Measurements from ENCODE around the gene LAMA3.

LAMA3 gene

DNA sequence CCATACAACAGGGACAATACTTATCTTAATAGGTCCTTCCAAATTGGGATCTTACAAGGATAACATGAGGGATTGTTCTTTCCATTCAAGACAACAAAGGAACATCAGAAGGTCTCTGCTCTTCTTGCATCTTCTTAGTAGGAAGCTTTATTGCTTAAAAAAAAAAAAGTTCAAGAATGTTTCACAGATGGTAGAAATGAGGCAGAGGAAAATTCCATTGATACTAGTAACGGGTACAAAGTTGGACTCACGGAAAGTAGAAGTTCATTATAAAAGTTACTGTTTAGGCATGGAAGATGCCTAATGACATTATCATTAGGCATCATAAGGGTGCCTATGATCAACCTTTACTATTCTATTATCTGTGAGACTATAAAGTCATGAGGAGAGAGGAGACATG is 136.2 kb downstream of the LAMA3 start:
- no peak for DNase-seq

DNA sequence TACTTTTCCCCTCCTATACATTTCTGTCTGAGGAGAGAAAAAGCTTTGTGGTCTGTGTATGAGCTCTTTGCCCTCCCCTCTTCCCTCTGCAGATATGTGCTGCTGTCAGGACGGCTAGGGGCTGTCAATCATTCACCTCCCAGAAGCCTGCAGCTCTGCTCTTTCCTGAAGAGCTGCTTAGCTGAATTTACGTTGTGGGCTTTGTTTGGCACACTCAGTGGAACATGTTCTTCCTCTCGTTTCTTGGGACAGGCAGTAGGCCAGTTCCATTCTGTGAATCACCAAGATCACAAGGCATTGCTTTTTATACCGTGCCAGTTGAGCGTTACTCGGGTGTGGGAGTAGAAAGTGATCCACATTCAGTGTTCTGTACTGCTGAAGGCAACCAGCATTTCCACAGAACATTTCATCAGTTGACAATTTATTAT is 136.7 kb downstream of the LAMA3 start:
- no peak for DNase-seq

DNA sequence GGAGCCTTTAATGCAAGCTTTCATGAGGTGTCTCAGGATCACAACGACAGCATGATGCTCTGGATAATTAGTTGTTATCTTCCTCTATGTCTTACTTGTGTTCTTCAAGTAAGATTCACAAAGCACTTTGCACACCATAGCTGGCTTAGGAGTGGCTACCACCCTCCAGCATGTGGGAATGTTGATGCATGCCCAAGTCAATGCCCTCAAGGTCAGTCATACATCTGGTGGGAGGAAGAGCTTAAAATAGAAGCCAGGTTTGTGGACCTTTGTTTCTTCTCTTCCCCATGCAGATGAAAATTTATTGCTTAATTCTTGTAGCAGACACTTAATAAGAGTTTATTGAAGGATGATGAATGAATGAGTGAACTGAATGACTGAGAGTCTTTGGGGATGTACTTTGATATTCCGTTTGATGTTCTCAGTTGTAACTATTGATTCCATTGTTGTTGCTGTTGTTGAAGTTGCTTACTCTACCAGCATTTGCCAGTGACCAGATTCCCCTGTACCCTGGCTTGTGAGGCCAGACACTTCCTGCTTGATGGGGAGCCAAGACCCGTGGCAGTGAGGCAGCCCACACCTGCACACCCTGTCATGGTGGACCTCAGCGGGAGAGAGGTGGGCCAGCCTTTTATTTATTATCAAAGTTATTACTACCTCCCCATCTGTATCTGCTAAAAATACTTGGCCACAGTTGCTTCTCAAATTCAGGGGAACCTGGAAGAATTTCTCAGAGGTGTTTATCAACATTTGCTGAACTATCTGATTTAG is 137.8 kb downstream of the LAMA3 start:
- no peak for DNase-seq

DNA sequence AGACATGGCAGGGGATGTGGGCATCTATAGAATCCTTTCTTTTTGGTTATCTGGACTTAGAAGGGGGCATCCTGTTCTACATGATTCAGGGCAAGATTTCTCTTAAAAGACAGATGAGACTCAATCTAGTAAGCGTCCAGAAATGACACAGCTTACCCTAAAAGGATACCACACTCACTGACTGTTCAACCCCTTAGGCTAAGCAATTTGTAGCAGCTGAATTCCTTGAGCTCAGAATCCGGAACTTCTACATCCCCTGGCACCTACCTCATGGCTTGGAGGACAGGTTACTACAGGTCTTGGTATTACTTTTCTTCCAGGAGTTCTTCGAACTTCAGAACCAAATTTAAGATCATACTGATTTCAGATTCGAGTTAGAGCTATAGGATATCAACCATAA is 138.4 kb downstream of the LAMA3 start:
- no peak for DNase-seq

DNA sequence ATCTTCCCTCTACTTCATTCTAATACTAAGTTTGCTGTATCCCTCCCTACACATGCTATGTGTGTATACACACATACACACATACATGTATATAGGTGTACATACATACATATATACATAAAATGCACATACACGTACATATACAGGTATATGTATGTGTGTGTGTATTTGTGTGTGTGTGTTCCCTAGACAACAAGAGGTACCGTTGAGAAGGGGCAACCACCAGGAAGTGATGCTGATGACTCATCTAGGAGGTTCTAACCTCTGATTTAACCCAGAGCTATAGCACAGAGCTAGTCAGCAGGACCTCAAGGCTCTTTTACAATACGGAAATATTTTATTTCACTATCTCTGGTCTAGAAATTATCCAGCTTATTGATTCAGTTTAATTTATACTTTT is 139.2 kb downstream of the LAMA3 start:
- DNase-seq: peak; percentile 53

DNA sequence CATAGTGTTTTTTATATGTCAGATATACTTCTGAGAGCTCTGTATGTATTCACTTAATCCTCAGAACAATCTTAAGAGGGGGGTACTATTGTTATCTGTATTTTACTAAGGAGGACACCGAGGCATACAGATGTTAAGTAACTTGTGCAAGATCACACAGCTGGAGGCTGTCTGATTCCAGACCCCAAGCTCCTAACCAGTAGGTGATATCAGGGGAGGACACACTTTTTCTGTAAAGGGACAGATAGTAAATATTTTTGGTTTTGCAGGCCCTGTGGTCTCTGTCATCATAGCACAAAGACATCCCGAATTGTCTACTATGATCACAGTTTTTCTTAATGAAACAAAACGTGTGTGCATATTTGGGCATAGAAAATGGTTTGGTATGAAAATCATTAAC is 143.7 kb downstream of the LAMA3 start:
- DNase-seq: no peak

DNA sequence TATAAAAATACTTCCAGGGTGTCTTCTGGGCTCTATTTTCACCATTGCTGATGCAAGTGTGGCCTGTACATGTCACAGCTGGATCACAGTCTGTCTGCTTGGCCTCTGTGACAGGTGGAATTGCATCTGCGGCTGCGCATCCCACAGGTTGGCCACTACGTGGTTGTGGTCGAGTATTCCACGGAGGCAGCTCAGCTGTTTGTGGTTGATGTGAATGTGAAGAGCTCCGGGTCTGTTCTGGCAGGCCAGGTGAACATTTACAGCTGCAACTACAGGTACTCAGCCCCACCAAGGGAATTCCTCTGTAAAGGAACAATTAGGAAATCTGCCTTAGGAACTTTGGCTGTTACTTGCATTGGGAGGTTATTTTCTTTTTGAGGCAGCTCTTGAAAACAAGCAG is 144.5 kb downstream of the LAMA3 start:
- DNase-seq: no peak

DNA sequence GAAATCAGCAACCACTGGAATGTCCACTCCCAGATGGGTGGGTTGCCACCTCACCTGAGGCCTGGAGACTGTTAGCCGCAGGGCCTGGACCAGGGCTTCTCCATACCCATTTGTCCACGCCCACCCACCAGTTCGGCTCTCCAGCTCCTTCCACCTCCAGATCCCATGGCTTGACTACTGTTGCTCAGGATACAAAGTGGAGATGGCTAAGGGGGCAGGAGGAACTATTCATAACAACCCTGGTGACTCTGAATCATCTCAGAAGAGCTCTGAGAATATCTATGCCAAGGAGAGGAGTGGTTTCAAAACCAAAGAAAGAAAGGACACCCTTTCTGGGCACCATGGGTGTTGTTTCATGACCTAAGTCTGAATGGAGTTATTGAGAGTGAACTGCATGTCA is 145.8 kb downstream of the LAMA3 start:
- no peak for DNase-seq

DNA sequence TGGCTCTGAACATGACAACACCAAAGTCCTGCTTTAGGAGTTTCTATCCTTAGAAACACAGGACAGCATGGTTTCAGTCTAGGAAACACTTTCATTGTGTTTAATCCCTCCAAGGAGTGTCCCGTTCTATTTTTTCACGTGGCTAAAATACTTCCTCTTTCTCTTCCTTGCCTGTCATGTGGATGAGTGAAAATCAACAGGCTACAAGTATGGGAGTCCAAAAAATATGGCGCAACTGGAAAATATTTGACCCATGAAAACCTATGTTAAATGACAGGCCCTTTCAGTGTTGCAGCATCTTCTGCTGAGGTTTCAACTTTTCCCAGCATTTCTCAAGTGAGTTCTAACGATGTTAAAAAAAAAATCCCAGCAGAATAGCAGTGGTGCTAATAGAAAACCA is 146.3 kb downstream of the LAMA3 start:
- DNase-seq: no peak

DNA sequence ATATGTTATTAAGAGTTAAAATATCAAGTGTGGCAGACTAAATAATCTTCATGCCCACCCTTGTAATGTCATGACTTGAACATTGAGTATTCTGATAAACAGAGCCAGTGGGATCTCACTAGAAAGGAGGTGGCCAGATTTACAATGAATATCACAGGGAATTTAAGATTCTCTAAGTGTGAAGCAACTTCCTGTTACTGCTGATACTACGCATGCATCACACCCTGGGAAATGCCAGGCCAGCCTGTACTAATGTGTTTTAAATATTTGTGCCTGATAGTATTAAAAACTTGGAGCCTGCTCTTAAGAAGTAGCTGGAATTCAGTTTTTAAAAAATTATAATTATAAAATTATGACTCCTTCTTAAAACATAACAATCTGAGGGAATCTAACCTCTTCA is 148.3 kb downstream of the LAMA3 start:
- no peak for DNase-seq

DNA sequence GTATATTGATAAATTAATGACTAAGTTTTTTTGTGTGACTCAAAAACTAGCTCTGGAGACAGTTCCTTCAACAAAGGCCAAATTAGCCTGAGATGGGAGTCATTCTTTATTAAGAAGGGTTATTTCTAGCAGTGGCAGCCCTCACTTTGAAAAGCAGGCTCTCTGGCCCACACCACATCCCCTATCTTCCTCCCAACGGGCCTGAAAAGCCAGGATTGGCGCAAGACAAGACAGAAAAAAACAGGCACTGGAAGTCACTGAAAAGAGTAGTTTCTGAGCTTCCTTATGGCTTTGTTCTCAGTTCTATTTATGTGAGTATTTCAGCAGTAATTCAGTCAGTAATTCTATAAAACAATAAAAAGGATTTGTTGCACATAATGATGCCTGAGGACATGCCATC is 149.0 kb downstream of the LAMA3 start:
- no peak for DNase-seq

DNA sequence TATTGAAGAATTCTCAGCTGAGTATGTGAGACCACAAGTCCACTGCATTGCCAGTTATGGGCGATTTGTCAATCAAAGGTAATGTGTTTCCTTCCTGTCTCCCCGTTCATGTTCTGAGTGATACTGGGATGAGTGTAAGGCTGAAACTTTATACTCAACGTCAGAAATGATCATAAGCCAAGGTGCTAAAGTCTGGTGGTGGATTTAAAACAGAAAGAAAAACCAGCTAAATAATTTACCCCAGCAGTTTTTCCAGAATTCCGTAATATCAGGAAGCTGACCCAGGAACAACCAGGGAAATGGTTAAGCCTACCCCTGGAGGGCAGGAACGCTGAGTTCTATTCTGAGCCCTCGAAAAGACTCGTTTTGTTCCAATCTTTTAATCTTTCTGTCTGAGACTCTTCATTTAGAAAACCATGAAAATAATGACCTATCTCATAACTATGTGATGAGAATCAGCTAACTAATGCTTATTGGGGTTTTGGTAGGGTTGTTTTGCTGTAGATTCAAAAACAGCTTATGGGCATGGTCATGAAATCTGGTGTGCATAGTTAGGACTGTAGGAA is 149.6 kb downstream of the LAMA3 start:
- DNase-seq: no peak

DNA sequence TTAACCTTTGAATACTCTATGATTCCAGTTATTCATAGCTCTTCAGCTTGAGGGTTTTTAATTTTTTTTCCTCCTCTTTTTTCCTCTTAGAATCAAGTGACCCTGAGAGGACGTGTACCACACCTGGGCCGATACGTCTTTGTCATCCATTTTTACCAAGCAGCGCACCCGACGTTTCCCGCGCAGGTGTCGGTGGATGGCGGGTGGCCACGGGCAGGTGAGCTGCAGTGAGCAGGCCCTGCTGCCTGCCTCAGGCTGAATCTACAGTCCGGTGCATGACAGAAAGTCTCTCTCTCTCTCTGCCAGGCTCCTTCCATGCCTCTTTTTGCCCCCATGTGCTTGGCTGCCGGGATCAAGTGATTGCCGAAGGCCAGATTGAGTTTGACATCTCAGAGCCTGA is 153.1 kb downstream of the LAMA3 start:
- no peak for DNase-seq

DNA sequence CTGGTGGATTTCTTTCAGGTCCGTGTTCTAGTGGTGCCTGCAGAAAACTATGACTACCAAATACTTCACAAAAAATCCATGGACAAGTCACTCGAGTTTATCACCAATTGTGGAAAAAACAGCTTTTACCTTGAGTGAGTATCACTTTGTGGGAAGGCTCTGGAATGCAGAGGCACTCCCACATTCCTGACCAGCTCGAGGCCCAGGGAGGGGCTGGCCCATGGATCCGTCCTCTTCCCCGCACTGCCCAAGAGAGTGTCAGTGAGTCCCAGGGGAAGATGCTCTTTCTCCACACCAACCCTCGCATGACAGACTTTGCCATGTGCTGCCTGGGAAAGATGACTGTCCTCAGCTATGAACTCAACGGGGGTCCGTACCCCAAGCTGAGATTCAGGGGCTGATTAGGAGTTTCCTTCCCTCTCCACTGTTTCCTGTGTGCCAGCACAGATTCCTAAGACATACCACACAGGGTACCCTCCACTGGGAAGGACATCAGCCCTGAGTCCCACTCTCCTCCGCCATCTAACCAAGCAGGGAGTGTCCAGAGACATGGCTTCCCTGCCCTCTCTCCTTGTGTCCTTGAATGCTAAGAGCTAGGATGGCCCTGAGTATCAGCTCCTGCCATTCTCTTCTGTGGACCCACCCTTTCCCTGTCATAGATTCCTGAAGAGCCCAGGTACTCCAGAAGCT is 155.9 kb downstream of the LAMA3 start:
- DNase-seq: no peak

DNA sequence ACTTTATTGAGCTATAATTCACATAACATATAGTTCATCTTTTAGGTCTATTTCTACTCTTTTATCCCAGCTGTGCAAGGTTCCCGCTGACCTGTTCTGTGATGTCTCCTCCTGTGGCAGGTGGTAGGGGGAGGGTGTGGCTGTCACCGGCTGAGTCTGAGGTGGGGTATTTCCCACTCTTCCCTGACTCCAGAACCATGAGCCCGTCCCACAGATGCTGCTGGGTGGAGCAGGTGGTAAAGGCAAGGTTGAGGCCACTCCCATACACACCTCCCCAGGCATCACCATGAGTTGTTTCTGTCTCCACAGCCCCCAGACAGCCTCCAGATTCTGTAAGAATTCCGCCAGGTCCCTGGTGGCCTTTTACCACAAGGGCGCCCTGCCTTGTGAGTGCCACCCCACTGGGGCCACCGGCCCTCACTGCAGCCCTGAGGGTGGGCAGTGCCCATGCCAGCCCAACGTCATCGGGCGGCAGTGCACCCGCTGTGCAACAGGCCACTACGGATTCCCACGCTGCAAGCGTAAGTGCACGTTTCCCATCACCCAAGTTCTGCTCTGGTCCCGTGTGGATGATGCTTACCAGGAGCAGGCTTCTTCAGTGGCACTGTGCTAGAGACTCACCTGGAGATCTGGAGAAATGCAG is 156.9 kb downstream of the LAMA3 start:
- DNase-seq: no peak

DNA sequence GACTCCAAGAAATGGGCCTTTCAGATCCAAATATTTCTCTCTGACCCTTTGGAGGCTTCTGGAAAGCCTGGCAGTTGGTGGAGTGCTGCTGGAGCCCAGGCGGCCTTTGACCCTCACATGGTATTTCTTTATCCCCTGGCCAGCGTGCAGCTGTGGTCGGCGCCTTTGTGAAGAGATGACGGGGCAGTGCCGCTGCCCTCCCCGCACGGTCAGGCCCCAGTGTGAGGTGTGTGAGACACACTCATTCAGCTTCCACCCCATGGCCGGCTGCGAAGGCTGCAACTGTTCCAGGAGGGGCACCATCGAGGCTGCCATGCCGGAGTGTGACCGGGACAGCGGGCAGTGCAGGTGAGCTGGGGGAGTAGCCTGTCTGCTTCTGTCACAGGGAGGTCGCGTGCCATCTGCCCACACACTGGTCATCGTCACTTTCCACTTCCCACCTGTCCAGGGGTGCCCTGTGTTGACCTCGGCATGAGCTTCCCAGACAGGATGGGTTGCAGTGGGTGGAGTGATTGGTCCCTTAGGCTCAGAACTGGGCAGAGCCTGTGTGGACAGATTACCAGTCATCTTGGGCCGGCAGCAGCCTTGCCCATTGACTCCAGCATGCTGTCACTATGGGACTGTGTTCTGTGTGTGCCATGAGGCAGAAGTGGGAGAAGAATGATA is 158.2 kb downstream of the LAMA3 start:
- DNase-seq: no peak

DNA sequence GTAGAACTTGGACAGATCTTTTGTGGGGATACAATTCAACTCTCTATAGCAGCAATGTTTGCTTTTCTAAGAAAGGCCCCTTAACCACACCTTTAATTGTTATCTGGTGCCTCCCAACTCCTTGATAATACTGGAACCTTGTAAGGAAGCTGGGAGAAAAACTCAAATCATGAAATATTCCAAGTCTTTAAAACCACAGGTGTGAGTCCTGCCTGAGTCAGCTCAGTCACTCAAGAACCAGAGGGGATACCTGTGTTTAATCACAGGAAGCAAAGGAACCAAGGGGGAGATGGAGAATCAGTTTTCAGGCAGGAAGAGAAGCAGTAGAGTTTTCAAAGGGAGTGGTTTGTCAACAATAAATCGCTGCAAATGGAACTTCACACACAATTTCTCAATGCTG is 159.9 kb downstream of the LAMA3 start:
- no peak for DNase-seq

DNA sequence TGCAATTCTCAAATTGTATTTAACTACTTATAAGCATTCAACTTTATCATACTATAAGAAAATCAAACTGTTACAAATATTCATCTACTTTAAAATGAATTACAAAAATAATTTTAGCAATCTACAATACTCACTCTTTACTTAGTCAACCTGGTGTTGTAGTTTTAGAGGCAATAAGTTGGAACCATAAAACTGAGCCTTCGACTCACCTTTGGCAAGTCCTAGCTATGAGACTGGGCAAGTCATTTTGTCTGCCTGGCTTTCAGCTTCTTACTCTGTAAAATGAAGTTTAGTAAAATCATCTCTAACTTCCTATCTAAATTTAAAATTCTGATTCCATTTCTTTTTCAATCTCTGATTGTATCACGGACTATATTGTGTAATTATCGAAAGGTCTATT is 161.0 kb downstream of the LAMA3 start:
- no peak for DNase-seq

DNA sequence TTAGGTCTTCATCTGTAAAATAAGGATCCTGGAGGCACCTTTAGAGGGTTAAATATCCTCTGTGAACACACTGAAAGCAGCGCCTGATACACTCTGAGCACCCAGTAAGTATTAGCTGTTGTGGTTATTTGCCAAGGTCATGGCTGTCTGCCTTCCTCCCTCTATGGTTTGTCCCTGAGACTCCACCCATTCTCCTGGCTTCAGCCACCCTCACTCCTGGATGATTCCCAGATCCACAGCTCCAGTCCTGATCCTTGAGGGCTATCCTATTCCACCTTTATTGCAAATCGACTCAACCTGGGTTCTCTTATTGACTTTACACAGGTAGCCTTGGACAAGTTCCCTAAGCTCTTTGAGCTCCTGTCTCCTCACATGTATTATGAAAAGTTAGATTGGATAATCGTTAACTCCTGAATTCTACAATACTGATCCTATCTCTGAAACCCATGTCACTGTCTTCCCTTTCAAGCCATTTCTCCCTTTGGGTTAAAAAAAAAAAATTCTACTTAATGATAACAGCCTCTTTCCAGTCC is 162.3 kb downstream of the LAMA3 start:
- DNase-seq: no peak

DNA sequence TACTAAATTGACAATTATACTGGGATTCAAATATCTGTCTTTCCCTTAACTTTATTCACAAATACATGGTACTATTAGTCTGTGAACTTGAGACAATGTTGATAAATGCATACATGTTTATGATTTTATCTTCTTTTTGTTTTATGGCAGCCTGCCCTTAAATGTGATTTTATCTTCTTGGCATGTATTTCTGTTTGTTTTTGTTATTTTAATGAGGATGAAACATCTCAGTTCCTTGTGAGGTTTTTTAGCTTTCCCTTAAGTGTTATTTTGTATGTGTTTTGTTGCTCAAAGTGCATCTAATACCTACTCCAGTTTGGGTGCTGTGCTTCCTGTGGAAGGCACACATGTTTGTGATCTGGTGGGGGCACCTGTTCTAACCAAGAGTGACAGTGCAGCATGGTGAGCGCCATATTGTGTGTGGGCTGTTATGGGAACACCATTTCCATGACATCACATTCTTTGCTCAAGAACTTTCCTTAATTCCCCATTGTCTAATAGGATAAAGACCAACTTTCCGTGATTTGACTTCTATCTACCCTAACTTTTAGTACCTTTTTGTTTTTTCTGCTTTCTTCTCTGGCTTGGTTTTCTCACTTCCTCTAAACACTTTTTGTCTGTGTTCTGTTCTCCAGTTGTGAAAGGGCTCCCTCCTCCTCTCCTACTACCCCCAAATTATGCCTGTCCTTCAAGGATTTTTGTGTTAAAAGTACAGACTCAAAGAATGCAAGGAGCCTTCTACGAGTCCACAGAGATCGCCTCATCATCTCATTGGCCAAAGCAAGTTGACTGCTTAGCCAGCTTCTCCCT is 163.2 kb downstream of the LAMA3 start:
- no peak for DNase-seq

DNA sequence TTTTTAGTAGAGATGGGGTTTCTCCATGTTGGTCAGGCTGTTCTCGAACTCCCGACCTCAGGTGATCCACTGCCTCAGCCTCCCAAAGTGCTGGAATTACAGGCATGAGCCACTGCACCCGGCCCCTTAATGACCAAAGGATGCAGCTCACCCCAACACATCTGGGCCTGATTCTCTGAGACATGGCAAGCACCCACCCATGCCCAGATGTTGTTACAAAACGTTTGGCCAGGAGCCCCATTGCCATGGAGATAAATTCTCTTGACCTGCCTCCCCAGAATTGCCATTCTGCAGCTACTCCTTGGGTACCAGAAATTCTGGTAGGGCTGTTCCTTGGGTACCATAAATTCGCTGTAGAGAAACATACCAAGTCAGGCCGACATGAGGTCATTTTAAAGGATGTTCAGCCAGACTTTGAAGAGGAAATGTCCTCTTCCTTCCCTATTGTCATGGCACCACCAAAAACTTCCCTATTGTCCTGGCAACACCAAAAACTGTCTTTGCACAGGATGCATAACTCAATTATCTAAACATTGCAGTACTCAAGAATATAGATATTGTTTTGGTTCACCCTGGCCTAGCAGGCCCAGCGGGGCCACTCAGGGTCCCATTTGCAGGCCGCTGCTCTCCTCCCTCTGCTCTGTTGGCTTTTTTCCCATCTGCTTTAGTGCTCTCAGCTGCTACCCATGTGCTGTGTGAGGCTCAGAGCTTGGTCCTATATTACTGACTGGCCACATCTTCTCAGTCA is 164.4 kb downstream of the LAMA3 start:
- DNase-seq: no peak
